NCI-H526 treated with DMSO at 0.1 percent for 48 hours (cell line): ENCODE data around the gene PDGFB.

ENCODE experiments used
- DNase-seq: peaks from one replicate; lab custom pipeline; 2025; lab: John Stamatoyannopoulos, UW

PDGFB gene

DNA sequence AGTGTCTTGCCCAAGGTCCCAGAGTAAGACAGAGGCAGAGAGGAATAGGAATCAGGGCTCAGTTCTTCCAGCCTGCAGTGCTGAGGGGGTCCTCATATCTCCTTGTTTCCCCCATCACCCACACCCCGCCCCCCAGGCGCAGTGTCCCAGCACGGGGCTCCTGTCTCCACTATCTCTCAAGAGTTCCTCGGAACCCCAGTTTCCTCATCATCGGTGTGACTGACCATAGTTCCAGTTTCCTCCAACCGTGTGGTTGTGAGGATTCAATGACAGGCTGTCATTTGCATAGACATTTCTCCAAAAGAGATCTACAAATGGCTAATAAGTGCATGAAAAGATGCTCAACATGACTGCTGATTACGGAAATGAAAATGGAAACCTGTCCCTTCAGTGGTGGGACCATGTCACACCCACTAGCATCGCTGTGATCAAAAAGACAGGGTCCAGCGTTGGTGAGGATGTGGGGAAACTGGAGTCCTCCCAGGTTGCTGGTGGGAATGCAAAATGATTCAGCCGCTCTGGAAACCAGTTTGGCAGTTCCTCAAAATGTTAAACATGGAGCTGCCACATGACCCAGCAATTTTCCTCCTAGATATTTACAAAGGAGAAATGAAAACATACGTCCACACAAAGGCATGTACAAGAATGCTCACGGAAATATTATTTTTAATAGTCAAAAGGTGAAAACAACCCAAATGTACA is 31.8 kb upstream of the PDGFB start:
- no peak for DNase-seq

DNA sequence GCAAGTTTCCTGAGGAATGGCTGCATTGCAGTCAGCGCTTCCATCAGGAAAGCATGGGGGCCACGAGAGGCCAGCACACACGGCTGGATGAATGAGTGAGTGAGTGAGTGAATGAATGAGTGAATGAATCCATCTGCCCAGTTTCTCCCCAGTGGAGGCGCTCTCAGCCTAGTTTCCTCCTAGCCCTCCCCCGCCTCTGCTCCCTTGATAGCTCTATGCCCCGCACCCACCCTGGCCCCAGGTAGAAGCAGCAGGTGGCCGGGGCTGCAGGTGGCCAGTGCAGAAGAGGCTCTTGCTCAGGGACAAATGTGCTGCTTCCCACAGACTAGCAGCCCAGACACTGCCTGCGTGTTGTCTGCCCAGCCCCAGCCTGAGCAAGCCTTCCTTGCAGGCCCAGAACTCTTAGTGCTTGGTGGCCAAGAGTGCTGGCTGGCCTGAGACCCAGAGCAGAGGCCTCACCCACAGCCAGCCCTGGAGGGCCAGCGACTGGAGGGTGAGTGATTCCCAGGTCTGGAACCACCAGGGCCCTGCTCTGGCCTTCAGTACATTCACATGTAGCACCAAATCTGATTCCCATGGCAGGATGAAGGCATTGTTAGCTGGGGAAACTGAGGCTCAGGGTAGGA is 31.1 kb upstream of the PDGFB start:
- DNase-seq: no peak

DNA sequence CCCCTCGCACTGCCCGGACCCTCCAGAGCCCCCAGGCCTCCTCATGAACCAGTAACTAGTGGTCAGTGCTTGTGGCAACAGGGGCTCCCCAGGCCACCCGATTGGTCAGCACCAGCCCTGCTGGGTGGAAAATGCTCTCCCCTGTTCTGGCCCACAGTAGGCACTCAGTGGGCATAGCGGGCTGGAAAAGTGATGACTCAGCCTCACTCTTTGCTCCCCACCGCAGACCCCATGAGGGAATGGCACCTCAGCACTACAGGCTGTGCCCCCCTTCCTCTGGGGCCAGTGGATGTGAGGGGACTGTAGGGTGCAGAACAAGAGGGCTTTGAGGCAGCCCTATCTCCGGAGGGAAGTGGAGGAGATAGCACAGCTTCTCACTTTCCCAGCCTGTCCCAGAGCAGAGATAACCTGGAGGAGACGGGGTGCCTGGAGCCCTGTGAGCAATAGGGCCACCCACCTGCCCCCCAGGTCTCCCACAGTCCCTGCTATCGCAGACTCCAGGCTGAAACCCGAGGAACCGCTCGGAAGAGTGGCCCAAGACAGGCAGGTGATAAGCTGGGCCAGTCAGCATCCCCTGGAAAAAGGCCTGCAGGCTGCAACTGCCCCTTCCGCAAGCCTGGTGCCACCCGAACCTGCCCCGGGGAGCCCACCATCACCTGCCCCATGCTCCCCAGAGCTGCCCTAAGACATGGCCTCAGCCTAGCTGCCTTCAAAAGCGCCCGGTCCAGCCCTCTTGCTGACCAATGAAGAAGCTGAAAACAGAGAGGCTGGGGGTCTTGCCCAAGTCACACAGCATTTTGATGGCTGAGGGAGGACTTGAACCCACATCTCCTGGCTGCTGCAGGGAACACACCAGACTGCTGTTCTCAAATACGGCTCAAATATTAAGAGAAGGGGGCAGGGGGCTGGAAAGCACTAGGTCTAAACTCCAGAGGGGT is 29.4 kb upstream of the PDGFB start:
- DNase-seq: no peak

DNA sequence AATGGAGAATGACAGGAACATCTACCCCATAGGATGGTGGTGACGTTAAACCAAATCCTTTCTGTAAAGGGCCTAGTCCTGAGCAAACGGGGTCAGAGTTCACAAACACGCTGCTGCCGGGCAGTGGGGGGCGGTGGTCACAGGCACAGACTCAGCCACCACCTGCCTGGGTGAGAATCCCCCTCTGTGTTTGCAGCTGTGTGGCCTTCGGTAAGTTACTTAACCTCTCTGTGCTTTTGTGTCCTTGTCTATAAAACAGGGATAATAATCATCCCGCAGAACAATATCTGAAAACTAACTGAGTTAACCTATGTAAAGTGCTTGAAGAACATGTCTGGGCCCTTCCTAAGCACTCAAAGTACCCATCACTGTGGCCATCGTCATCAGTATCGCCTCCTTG is 26.0 kb upstream of the PDGFB start:
- no peak for DNase-seq

DNA sequence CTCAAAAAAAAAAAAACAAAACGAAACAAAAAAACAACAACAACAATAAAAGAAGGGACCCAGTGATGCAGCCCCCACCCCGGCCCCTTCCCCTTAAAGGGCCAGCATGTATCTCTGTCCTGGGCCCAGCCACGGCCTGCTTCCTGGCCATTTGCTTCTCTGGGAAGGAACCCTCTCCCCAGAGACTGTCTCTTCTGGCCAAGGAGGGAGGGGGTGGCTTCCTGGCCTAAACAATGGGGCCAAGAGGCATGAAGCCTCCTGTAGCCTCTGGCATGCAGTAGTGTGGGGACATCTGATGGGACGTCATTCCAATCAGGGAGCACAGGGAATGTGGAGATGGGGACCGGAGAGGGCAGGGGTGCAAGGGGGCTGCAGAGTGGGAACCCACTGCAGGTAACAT is 25.5 kb upstream of the PDGFB start:
- no peak for DNase-seq

DNA sequence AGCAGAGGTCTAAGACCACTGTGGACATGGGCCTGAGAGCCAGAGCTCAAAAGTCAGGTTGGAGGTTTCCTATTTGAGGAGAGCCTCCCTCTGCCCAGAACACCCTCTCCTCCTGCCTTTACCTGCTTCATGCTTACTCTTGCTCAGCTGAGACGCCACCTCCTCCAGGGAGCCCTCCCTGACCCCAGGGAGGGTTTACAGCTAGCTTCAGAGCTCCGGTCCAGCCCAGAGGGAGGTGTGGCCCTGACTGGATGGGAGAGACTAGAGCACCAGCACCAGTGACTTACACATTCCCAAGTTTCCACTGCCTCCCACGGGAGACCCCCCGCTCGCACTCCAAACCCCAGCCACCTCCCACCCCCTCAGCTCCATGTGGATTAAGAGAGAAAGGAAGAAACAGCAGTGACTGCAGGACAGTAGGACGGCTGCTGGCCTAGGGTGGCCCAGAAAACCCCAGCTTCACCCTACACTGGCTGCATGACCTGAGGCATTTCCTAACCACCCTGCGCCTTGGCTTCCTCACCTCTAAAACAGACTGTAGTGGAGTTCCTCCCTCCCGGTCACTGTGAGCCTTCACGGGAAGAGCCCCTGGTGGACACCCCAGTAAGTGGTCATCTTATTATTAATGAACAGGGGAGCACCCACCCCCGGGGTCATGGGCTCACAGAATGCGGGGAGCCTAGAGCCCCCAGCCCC is 24.5 kb upstream of the PDGFB start:
- no peak for DNase-seq

DNA sequence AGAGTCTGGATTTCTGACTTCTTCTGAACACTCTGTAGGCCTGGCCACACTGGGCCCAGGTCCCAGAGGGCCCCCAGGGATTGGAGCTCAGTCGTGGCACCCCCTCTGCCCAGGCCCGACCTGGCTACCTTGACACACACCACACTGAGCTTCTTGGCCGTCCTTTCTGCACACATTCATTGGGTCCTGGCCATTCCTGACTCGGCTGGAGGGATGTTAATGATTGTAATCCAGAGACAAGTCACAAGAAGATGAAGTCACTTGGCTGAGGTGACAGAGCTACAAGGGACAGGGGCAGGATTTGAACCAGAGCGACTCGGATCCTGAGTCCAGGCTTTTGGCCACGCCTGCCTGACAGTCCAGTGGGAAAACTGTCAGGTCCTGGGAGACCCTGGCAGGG is 23.9 kb upstream of the PDGFB start:
- DNase-seq: no peak

DNA sequence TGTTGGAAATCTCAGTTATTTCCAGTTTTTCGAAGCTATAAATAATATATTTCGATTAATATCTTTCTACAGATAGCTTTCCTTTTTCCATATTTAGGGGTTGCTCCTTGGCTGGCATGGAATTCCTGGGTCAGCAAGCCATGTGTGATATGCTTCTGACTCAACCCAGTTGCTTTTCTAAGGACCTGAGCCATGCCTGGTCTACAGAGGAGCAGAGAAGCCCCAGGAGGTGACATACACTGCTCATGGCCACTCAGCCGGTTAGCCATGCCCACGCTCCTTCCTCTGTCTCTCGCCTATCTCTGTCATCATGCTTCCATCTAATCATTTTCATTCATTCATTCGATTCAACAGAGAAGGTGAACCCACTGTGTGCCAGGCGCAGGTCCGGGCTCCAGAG is 23.2 kb upstream of the PDGFB start:
- no peak for DNase-seq

DNA sequence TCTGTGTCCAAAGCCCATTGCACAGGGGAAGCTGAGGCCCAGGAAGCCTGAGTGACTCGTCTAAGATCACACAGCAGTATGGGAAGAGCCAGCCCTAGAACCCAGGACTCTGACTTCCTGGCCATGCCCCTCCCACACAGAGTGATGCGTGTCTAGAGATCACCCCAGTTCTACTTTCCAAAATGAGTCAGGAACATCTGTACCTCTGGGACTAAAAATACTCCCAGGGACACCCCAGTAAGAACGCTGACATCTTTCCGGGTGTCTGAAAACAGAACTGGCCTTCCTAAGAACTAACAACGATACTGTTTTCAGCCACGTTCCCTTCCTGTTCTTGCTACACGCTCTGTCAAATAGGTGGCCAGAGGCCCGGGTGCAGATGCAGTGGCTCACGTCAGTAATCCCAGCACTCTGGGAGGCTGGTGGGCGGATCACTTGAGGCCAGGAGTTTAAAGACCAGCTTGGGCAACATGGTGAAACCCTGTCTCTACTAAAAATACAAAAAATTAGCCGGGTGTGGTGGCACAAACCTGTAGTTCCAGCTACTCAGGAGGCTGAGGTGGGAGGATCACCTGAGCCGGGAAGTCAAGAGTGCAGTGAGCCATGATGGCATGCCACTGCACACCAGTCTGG is 21.7 kb upstream of the PDGFB start:
- no peak for DNase-seq

DNA sequence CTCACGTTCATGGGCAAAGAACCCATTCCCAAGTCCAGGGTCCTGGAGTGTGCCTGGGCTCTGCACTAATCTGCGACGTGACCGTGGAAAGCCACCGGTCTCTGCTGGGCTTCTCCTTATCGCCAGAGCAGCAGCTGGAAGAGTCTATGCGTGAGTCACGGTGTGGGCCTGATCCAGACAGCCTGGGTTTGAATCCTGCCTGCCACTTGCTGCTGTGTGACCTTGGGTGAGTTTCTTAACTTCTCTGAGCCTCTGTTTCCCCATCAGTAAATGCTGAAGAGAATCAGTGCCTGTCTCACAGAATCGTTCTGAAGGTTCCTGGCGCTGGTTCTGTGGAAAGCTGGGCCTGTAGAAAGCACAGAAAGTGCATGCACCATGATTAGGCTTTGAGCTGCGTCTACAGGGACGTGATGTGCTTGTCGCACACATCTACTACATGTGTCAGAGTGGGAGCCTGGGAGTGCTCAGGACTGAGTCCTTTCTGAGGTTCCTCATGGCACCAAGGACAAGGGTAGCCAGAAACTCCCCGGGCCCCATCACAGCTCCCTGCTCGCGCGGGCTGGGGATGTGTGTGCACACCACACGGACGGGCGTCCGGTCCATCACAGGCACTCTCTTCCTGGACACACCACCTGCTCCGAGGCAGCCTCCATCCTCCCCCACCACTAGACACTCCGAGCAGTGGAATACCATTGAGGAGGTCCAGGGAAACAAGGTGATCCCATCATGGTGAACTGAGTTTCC is 20.5 kb upstream of the PDGFB start:
- DNase-seq: no peak

DNA sequence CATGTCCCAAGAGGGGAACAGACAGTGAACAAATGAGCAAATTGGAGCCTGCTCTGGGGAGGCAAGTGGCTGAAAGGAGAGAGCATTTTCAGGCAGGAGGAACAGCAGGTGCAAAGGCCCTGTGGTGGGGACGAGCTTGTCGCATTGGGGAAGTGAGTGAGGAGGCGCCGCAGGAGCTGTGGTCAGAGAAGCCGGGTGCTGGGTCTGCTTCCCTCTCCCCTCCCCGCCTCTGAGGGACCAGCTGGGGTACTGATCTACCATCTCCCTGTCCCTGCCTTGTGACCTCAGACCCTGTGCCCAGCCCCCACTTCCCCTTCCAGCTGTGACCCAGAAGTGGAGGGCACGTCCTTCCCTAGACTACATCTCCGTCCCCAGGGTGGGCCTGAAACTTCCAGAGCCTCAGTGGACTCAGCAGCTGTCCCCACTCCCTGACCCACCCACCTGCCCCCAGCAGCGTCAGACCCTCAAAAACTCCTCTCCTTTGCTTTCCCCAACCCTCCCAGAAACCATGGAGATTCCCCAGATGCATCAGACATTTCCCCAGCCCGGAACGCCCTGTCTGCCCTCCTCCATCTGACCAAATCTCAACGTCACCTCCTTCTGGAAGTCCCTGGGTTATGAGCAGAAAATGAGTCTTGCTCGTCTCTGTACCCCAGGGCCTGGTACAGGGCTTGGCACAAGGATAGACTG is 19.7 kb upstream of the PDGFB start:
- DNase-seq: no peak

DNA sequence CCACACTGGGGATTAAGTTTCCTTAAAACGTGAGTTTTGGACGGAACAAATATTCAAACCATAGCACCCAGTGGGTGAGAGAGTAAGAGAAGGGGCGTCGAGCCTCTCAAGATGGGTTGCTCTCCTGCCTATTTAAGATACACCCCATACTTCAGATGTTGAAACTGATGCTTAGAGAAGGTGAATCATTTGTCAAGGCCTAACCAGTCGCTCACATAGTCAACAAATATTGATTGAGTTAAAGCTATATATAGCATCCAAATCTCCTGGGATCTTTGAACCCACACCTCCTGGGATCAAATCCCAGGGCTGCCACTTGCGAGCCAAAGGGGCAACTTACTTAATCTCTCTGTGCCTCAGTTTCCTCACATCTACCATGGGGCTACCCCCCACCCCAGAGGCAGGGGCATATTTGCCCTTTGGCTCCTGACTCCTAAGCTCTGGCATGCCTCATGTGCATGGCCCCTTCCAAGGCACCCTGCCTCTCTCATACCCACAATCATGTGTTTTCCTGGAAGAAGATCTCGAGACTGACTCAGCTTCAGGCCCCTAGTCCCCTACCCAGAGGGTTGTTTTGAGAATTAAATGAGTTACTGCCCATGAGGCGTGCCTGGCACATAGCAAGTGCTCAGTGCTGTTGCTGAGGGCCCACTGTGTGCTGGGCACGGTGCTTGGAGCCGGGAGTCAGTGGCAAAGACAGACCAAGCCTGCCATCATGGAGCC is 19.0 kb upstream of the PDGFB start:
- DNase-seq: no peak

DNA sequence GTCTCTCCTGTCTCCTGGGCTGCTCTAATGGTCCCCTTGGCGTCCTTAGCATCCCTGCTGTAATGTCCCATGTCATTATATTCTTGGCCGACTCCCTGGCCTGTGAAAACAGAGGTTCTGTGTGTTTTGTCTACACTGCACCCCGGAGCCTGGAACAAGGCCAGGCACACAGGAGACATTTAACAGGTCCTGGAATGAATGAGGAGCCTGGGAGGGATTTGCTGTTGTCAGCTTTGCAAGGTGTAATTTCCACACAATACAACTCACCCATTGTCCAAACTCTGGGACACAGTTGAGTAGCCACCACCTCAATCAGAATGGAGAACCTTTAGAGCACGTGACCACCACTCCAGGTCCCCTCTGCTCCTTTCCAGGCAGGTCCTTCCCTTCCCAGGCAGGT is 14.9 kb upstream of the PDGFB start:
- no peak for DNase-seq

DNA sequence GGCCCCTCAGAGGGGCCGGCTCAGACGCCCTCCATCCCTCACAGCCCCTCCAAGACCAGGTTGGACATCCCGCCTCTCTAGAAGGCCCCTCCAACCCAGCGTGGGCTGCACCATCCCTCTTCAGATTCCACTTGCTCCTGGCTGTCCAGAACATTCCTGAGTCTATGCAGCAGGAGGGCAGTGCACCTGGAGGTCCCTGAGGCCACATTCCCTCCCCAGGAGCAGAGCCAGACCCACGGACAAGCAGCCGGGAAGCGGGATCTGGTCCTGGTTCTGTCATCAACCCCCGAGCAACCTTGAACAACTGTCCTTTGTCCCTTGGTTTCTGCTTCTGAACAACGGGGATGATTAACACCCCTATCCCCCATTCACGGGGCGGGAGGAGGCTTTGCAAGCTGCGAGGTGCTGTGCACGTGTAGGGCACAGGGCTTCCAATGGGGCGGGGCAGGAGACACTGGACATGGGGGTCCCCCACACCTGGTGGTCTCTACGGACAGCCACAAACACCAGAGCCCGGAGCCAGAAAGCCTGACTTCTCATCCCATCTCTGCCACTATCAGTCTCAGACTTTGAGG is 13.2 kb upstream of the PDGFB start:
- DNase-seq: no peak

DNA sequence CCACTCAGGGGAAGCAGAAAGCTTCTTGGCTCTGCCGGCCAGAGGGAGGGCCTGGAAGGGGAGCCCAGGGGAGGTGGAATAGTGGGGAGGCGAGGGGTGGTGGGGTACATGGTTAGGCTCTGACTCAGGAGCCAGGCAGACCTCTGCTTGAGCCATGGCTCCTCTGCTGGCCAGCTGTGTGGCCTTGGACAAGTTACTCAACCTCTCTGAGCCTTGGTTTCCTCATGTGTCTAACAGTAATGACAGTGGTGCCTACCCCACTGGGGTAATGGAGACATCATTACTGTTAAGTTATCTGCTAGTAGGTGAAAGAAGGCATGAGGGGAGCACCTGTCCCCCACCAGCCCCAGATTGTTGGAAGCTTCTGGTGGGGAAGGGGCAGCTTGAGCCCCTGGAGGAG is 12.2 kb upstream of the PDGFB start:
- no peak for DNase-seq

DNA sequence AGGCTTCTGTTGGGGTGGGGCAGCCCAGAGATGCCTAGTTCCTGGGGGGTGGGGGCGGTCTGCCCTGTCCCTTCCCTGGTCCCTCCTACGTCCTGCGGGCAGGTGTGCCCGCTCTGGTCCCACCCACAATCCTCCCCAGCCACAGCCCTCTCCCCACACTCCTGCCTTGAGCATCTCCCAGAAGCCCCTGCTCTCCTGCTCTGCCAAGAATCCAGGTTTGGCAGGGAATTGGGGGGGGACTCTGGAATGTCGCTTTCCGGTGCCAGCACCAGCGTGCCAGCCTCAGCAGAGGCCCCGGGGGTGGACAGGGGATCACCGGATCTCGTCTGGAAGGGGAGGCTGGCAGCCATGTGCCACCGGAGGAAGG is 11.4 kb upstream of the PDGFB start:
- DNase-seq: no peak

DNA sequence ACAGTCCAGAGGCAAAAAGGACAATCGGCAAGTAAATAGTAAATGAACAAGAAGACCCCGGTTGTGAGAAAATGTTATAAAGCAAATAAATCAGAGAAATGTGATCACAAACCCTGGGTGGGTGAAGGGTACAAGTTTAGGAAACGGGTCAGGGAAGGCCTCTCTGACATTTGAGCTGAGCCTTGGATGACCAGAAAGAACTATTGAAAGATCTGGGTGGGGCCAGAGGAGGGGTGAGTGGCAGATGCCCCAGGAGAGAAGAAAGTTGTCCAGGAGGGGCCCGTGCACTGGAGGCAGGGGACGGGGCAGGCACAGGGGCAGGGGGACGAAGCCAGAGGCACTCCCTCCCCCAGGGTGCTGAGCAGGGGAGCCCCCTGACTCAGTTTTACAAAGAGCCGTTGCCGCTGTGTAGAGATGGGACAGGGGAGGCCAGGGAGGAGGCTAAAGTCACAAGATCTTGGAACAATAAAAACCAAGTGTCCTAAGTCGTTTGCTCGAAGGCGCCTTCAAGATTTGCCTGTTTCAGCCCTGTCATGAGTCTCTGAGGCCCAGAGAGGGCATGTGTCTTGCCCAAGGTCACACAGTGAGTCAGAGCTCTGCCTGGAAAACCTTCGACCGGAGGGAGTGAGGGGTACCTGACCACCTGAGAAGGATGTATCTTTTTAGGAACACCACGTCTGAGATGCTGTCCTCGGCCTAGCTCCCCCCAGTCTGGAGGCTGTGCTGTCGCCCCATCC is 10.8 kb upstream of the PDGFB start:
- no peak for DNase-seq

DNA sequence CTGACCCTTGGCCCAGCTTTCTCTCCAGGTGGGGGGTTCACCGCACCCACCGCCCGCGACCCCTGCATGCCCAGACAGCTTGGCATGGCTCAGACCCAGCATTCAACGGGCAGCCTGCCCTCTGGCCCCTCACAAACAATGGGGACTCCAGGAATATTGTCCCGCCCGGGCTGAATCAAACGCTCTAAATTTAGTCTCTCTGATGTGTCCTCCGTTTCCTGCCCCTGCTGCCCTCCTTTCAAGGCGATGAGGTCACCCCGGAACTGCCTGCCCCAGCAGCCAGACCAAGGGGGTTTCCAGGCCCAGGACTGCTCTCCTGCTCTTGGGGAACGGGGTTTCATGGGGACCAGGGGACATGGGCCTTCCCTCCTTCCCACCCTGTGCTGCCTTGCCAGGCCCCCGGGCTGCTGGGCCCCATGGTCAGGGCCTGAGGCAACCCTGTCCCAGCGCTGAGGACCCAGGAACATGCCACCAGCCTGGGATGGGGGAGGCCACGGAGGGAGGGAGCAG is 10.1 kb upstream of the PDGFB start:
- no peak for DNase-seq

DNA sequence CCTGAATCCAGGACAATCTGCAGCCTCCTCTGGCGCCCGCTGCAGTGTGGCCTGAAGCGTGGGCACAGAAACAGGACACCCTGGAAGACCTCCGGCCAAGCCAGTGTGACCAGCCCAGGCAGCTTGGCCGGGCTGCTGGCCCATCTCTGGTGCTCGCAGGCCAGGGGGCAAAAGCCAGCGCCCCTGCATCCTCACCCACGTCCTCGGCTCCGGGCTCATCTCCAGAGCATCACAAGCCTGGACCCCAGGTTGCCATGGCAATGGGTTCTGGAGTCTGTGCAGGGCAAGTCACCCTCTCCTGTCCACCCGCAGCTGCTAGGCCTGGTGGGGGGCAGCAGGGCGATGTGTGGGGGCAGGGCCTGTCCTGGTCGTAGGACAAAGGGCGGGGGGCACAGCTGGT is 9.3 kb upstream of the PDGFB start:
- no peak for DNase-seq
